Transverse colon (tissue), 4 donors: ENCODE data around the gene POMC. TPM values are rescaled to one million over a fixed set of nuclear protein-coding genes. Genes with fewer than 3 reads are reported as not detected.

Experiments
- DNase-seq: peaks from one replicate; pipeline ENCODE4 v3.0.0-alpha.2; 2019
- H3K27ac ChIP-seq, 4 donors: fragments of 200-600 bp; sonication (generic); 2 replicates each; pipeline ENCODE4 v1.5.1; 2016 to 2018; ENCODE audit warnings: inconsistent platforms in 4 of 4
- H3K27me3 ChIP-seq: fragments of 200-600 bp; sonication (generic); 2 replicates; pipeline ENCODE4 v1.5.1; 2017; ENCODE audit warnings: inconsistent platforms
- H3K36me3 ChIP-seq, 4 donors: fragments of 200-600 bp; sonication (generic); 2 replicates each; pipeline ENCODE4 v1.5.1; 2017 to 2019; ENCODE audit warnings: inconsistent platforms in 4 of 4
- H3K4me1 ChIP-seq, 4 donors: fragments of 200-600 bp; sonication (generic); 2 replicates each; pipeline ENCODE4 v1.5.1; 2017 to 2020; ENCODE audit warnings: inconsistent platforms in 4 of 4
- H3K4me3 ChIP-seq, 4 donors: fragments of 200-600 bp; sonication (generic); 1 replicate in 1 of 4; 2 replicates in 3 of 4; pipeline versions ENCODE4 v1.5.1 to v1.6.1; 2017 to 2019; ENCODE audit warnings: inconsistent platforms in 4 of 4
- H3K9me3 ChIP-seq, 2 donors: fragments of 200-600 bp; sonication (generic); 2 replicates each; pipeline ENCODE4 v1.5.1; 2017 to 2019; ENCODE audit warnings: inconsistent platforms in 2 of 2
- CTCF ChIP-seq, 5 experiments: fragments of 200-600 bp in 3 of 5; fragments of 450-650 bp in 2 of 5; sonication (generic) in 3 of 5; IDR thresholded peaks; 1 replicate in 2 of 5; 2 replicates in 3 of 5; pipeline ENCODE4 v1.5.1; 2016 to 2017; ENCODE audit warnings: antibody characterized with exemption in 5 of 5, inconsistent platforms in 3 of 5, mild to moderate bottlenecking in 2 of 5, moderate library complexity in 1 of 5
- EP300 ChIP-seq: sonication (generic); formaldehyde crosslinking; IDR thresholded peaks from one replicate; pipeline ENCODE4 v1.6.1; 2017; ENCODE audit warnings: antibody characterized with exemption, low read depth
- POLR2A ChIP-seq: fragments of 450-650 bp; IDR thresholded peaks from one replicate; pipeline ENCODE4 v1.6.1; 2016; ENCODE audit warnings: antibody characterized with exemption, mild to moderate bottlenecking, moderate library complexity
- POLR2AphosphoS5 ChIP-seq, 3 donors: sonication (generic); formaldehyde crosslinking; IDR thresholded peaks; one replicate each; pipeline ENCODE4 v1.6.1; 2016; ENCODE audit warnings: antibody characterized with exemption in 3 of 3
- WGBS, 2 donors: methylation state at CpG; one replicate each; pipeline ENCODE4 v1.1.5; 2018; ENCODE audit warnings: low coverage in 1 of 2; 5-methylcytosine and 5-hydroxymethylcytosine counted together
- in situ Hi-C, 4 donors: fragments of 200-750 bp; cut with MboI; loops; one replicate each; pipeline versions ENCODE4 v1.15.0 to v1.15.1; 2017; ENCODE audit warnings: low sequenced_read_pairs in 3 of 4, low pct_ligation_motif_present in 1 of 4, low pct_unique_long_range_greater_than_20kb in 1 of 4
- intact Hi-C: fragments of 100-400 bp; cut with DNase I; formaldehyde crosslinking; loops from one replicate; pipeline ENCODE4 v1.15.1; 2023; ENCODE audit warnings: low total_unique reads
- total RNA-seq, 4 donors: library from RNA; depleted of rRNA; stranded (reverse); fragments of >200 nt; gene quantifications; one replicate each; pipeline ENCODE4 v1.1.0, GENCODE V29; 2016

The POMC gene
- total RNA-seq, 4 donors from 2014 or later, result 7.9 to 9.0 TPM; not detected in 2

GRCh38 chr2:25194576-25195122, 26.3 kb upstream of the POMC start:
- DNase-seq, result no peak
- Histone ChIP-seq H3K27me3 (no peaks in the 10 kb centered on the region), H3K4me1 (peaks cover 0 to 8% (median 4%) of the 10 kb centered on the region in 4 donors), H3K9me3 (no peaks in the 10 kb centered on the region), H3K27ac (no peak overlapping the region), H3K4me3 (no peak overlapping the region), H3K36me3 (no peaks in the 10 kb centered on the region)
- TF ChIP-seq POLR2A (no peak), CTCF (IDR thresholded peaks at IDR 0.05) (no peak), EP300 (no peak), POLR2AphosphoS5 (IDR thresholded peaks at IDR 0.05) (no peak)
- intact Hi-C loops, result no loop called here
- 86% methylated on average over 9 of the region's 9 CpGs; no CpG with 5 or more reads in 1 of the 2 donors for WGBS, 2 donors
- in situ Hi-C loops, result no loop called here

- Histone ChIP-seq H3K27ac (no peak overlapping the region), H3K4me3 (no peak overlapping the region), H3K36me3 (no peaks in the 10 kb centered on the region), H3K4me1 (no peaks in the 10 kb centered on the region), H3K9me3 (no peaks in the 10 kb centered on the region), H3K27me3 (no peaks in the 10 kb centered on the region)
- intact Hi-C loops (no loop called here), in situ Hi-C loops (no loop called here)
- no peak for DNase-seq
- TF ChIP-seq POLR2A, result no peak
- TF ChIP-seq POLR2AphosphoS5 (IDR thresholded peaks at IDR 0.05), result no peak
- TF ChIP-seq EP300, result no peak
- no peak for TF ChIP-seq CTCF (IDR thresholded peaks at IDR 0.05)
- WGBS, 2 donors, result 60 to 71% methylated on average over 5 of the region's 5 CpGs
Measured at GRCh38 chr2:25190536-25190935, 22.2 kb upstream of the POMC start.

GRCh38 chr2:25188405-25188804, 20.0 kb upstream of the POMC start:
- Histone ChIP-seq H3K4me1 (no peaks in the 10 kb centered on the region), H3K4me3 (no peak overlapping the region), H3K36me3 (no peaks in the 10 kb centered on the region), H3K9me3 (no peaks in the 10 kb centered on the region), H3K27me3 (no peaks in the 10 kb centered on the region), H3K27ac (no peak overlapping the region)
- intact Hi-C loops, result no loop called here
- DNase-seq, result no peak
- TF ChIP-seq EP300, result no peak
- no peak for TF ChIP-seq POLR2A
- no peak for TF ChIP-seq POLR2AphosphoS5 (IDR thresholded peaks at IDR 0.05)
- no peak for TF ChIP-seq CTCF (IDR thresholded peaks at IDR 0.05)
- in situ Hi-C loops, result no loop called here
- 87% methylated on average over 4 of the region's 4 CpGs; no CpG with 5 or more reads in 1 of the 2 donors for WGBS, 2 donors

GRCh38 chr2:25187729-25188350, 19.5 kb upstream of the POMC start:
- Histone ChIP-seq H3K4me1 (no peaks in the 10 kb centered on the region), H3K4me3 (no peak overlapping the region), H3K36me3 (no peaks in the 10 kb centered on the region), H3K27me3 (no peaks in the 10 kb centered on the region), H3K9me3 (no peaks in the 10 kb centered on the region), H3K27ac (no peak overlapping the region)
- TF ChIP-seq POLR2AphosphoS5 (IDR thresholded peaks at IDR 0.05) (no peak), EP300 (no peak), POLR2A (no peak), CTCF (IDR thresholded peaks at IDR 0.05) (no peak)
- DNase-seq, result no peak
- intact Hi-C loops (no loop called here), in situ Hi-C loops (no loop called here)
- 66% methylated on average over 11 of the region's 11 CpGs; no CpG with 5 or more reads in 1 of the 2 donors for WGBS, 2 donors
